HG02970 (cell line): ENCODE data around the gene NBR1.
"Not testable (repeated sequence)": the region's sequence is repeated elsewhere in the genome, so short reads cannot be mapped to it uniquely, and the experiment has no call there.

Experiments
- ATAC-seq: cut with Tn5 transposase; IDR thresholded peaks from one replicate; pipeline ENCODE4 v1.9.1; 2021; ENCODE audit warnings: mild to moderate bottlenecking, moderate library complexity, moderate number of reproducible peaks; ENCODE audit not compliant: unreplicated experiment, low FRiP score

Gene NBR1

DNA sequence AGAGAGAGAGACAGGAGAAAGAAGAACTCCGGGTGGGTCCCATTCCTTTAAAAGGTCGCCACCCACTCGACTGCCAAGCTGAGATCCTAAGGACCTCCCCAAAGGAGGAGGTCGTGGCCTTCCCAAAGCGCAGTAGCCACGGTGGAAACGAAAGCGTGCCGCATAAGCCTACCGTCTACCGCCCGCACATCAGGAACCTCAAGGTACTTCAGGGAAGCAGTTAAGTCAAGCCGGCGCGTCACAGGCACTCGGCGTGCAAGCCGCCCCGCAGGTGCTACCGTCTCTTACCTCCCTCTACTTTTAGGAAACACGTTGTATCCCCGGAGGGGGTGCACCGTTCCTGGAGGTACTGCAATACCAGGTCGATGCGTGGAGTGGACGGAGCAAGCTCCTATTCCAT lies 68.6 kb downstream of the NBR1 start:
- not testable (repeated sequence) for ATAC-seq

DNA sequence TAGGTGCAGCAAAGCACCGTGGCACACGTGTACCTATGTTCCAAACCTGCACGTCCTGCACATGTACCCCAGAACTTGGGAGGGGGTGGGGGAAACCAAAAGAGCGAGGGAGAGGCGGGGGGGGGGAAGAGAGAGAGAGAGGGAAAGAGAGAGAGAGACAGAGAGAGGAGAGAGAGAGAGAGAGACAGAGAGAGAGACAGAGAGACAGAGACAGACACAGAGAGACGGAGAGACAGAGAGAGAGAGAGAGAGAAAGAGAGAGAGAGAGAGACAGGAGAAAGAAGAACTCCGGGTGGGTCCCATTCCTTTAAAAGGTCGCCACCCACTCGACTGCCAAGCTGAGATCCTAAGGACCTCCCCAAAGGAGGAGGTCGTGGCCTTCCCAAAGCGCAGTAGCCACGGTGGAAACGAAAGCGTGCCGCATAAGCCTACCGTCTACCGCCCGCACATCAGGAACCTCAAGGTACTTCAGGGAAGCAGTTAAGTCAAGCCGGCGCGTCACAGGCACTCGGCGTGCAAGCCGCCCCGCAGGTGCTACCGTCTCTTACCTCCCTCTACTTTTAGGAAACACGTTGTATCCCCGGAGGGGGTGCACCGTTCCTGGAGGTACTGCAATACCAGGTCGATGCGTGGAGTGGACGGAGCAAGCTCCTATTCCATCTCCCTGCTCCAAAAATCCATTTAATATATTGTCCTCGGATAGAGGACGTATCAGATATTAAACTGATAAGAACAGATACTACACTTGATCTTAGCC lies 69.8 kb downstream of the NBR1 start:
- not testable (repeated sequence) for ATAC-seq

- not testable (repeated sequence) for ATAC-seq
Observed at GRCh38 chr17:43246456-43246855, 75.4 kb downstream of the NBR1 start.
